Measurements from ENCODE around the gene LRFN5.

DNA sequence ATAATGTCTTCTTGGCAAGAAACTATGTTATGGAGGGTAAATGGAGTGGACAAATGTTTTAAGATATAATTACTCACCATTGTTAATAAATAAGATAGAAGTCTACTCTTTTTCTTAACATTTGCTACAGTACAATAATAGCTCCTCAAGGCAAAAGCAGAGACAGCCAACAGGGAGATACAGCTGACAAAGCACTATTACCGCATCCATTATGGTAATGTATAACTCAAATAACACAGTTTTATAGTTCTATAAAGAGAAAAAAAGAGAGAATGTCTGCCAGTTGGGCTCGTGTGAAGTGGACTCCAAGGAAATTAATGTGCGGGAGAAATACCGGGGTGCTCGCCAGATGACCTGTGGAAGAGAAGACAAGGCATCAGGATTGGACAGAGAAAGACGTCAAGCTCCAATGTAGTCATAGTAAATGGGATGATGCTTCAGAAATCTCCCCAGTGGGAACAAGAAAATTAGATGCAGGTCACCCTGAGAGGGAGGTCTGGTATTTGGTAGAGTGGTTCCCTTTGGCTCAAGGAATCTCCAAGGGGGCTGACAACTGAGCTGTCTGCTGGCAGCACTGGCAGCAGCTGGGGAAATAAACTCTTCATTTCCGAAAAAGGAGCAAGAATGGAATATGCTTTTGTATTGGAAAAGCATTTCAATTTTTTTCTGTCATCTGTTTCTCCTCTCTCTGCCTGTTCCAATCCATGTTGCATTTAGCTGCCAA lies 343.9 kb downstream of the LRFN5 start:
- TF ChIP-seq, protein P1, sequence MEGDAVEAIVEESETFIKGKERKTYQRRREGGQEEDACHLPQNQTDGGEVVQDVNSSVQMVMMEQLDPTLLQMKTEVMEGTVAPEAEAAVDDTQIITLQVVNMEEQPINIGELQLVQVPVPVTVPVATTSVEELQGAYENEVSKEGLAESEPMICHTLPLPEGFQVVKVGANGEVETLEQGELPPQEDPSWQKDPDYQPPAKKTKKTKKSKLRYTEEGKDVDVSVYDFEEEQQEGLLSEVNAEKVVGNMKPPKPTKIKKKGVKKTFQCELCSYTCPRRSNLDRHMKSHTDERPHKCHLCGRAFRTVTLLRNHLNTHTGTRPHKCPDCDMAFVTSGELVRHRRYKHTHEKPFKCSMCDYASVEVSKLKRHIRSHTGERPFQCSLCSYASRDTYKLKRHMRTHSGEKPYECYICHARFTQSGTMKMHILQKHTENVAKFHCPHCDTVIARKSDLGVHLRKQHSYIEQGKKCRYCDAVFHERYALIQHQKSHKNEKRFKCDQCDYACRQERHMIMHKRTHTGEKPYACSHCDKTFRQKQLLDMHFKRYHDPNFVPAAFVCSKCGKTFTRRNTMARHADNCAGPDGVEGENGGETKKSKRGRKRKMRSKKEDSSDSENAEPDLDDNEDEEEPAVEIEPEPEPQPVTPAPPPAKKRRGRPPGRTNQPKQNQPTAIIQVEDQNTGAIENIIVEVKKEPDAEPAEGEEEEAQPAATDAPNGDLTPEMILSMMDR (IDR thresholded peaks at IDR 0.05; ENCODE audit: borderline replicate concordance, extremely low read depth, low read length, poor library complexity, severe bottlenecking), result no peak
- no peak for TF ChIP-seq EZH2 (IDR thresholded peaks at IDR 0.05; ENCODE audit: borderline replicate concordance, low read depth, low read length, severe bottlenecking)

All from DND-41 (cell line).